GM12878 (cell line): ENCODE data around the gene PPP1R27. TPM values are rescaled to one million over a fixed set of nuclear protein-coding genes. Genes with fewer than 3 reads are reported as not detected.

Source experiments
- ATAC-seq: fragments of 200-7000 bp; cut with Tn5 transposase; 3 replicates; pipeline ENCODE4 v1.9.1; 2020; ENCODE audit warnings: mild to moderate bottlenecking, moderate library complexity
- BruUV-seq: library from RNA; stranded (reverse); fragments of 400-500 nt; replicated peaks from 2 replicates; lab custom pipeline; 2021; lab: Mats Ljungman, UMichigan
- CTCF ChIA-PET: fragments of 300-600 bp; sonication (Branson Sonifier 250); formaldehyde crosslinking; extraction: SDS; loops from one replicate; lab custom pipeline; 2021; ENCODE audit warnings: inconsistent platforms; lab: Yijun Ruan, JAX
- POLR2A ChIA-PET: fragments of 350-600 bp; formaldehyde crosslinking; extraction: SDS; loops from one replicate; lab custom pipeline; 2021; ENCODE audit warnings: inconsistent platforms; lab: Charles Lee
- RAD21 ChIA-PET: fragments of 300-600 bp; sonication (Branson Sonifier 250); formaldehyde crosslinking; loops from one replicate; lab custom pipeline; 2023; ENCODE audit warnings: antibody characterized with exemption; ENCODE audit not compliant: unreplicated experiment; lab: Charles Lee
- SMC1A ChIA-PET: fragments of 300-600 bp; sonication (Branson Sonifier 250); formaldehyde crosslinking; loops from one replicate; lab custom pipeline; 2023; ENCODE audit not compliant: unreplicated experiment, uncharacterized antibody; lab: Charles Lee
- DNase-seq: peaks from one replicate; pipeline ENCODE4 v3.0.0-alpha.2; 2011; ENCODE audit warnings: low read depth, low spot score
- FAIRE-seq: peaks from 3 replicates; lab custom pipeline; 2011; peaks lifted over from hg19 to GRCh38; lab: Jason Lieb, UNC
- H2AFZ ChIP-seq: 2 replicates; pipeline ENCODE4 v1.6.0; 2011; ENCODE audit warnings: low read depth, low read length, control low read depth; ENCODE audit not compliant: control insufficient read depth
- H3K27ac ChIP-seq: 2 replicates; pipeline ENCODE4 v1.5.1; 2011; ENCODE audit warnings: control low read depth; ENCODE audit not compliant: control insufficient read depth, insufficient read depth
- H3K27me3 ChIP-seq, 2 experiments: replicated peaks in 1 of 2; 2 replicates each; pipeline versions ENCODE4 v1.6.0 to v1.6.1; 2011; ENCODE audit warnings: low read length in 1 of 2; ENCODE audit not compliant: control insufficient read depth in 2 of 2, insufficient read depth in 2 of 2
- H3K36me3 ChIP-seq, 2 experiments: 2 replicates each; pipeline ENCODE4 v1.5.1; 2011; ENCODE audit warnings: low read length in 1 of 2; ENCODE audit not compliant: control insufficient read depth in 2 of 2, insufficient read depth in 2 of 2
- H3K4me1 ChIP-seq: 2 replicates; pipeline ENCODE4 v1.6.1; 2011; ENCODE audit warnings: mild to moderate bottlenecking, low read length, moderate library complexity, mixed read lengths; ENCODE audit not compliant: control insufficient read depth, insufficient read depth
- H3K4me2 ChIP-seq: 2 replicates; pipeline ENCODE4 v1.6.0; 2011; ENCODE audit warnings: control low read depth; ENCODE audit not compliant: control insufficient read depth, insufficient read depth
- H3K4me3 ChIP-seq: fragments of 200-600 bp; sonication (generic); 2 replicates; pipeline ENCODE4 v1.5.1; 2016
- H3K79me2 ChIP-seq: 2 replicates; pipeline ENCODE4 v1.6.0; 2011; ENCODE audit warnings: low read length; ENCODE audit not compliant: control insufficient read depth, insufficient read depth
- H3K9ac ChIP-seq: 2 replicates; pipeline ENCODE4 v1.8.0; 2011; ENCODE audit warnings: low read length, control low read depth, mixed read lengths; ENCODE audit not compliant: control insufficient read depth, insufficient read depth
- H3K9me3 ChIP-seq: replicated peaks from 3 replicates; pipeline ENCODE4 v1.5.1; 2011; ENCODE audit warnings: mild to moderate bottlenecking, low read length; ENCODE audit not compliant: control insufficient read depth, insufficient read depth
- H4K20me1 ChIP-seq: 2 replicates; pipeline ENCODE4 v1.6.0; 2011; ENCODE audit not compliant: control insufficient read depth, insufficient read depth
- CEBPB ChIP-seq, 2 experiments: fragments of 150-350 bp in 1 of 2; IDR thresholded peaks; 2 replicates each; pipeline ENCODE4 v1.6.1; 2012 to 2014; ENCODE audit warnings: low read depth in 2 of 2, low read length in 2 of 2, borderline replicate concordance in 1 of 2, inconsistent platforms in 1 of 2
- CUX1 ChIP-seq: IDR thresholded peaks from 2 replicates; pipeline ENCODE4 v1.6.1; 2012; ENCODE audit warnings: improper control_type of control experiment, low read depth, low read length; ENCODE audit not compliant: insufficient replicate concordance
- FOS ChIP-seq: IDR thresholded peaks from 3 replicates; pipeline ENCODE4 v1.6.1; 2011; ENCODE audit warnings: borderline replicate concordance; ENCODE audit not compliant: insufficient read length; ENCODE audit errors: extremely low read depth
- IRF3 ChIP-seq: fragments of 450-650 bp; IDR thresholded peaks from 2 replicates; pipeline ENCODE4 v1.6.1; 2014; ENCODE audit warnings: mild to moderate bottlenecking
- KAT2A ChIP-seq: conservative IDR thresholded peaks from 2 replicates; pipeline ENCODE4 v1.6.1; 2011; ENCODE audit warnings: low read depth, low read length; ENCODE audit not compliant: control insufficient read depth
- MYC ChIP-seq: IDR thresholded peaks from 2 replicates; pipeline ENCODE4 v1.6.1; 2011; ENCODE audit warnings: mild to moderate bottlenecking, low read length, moderate library complexity, inconsistent platforms; ENCODE audit not compliant: insufficient read depth, insufficient replicate concordance, insufficient read length, severe bottlenecking
- NRF1 ChIP-seq: conservative IDR thresholded peaks from 2 replicates; pipeline ENCODE4 v1.6.1; 2011; ENCODE audit warnings: mild to moderate bottlenecking, low read depth, low read length, improper control_type of control experiment
- PAX8 ChIP-seq: fragments of 450-650 bp; IDR thresholded peaks from 2 replicates; pipeline ENCODE4 v1.6.1; 2017; ENCODE audit warnings: mild to moderate bottlenecking, moderate library complexity
- RCOR1 ChIP-seq: conservative IDR thresholded peaks from 2 replicates; pipeline ENCODE4 v1.6.1; 2012; ENCODE audit warnings: low read depth, low read length, improper control_type of control experiment
- WGBS: methylation state at CpG from one replicate; pipeline ENCODE4 v1.1.6; 2016; ENCODE audit warnings: low lambda C conversion rate; ENCODE audit not compliant: insufficient replicate concordance, insufficient coverage; ENCODE audit errors: missing lambda C conversion rate; 5-methylcytosine and 5-hydroxymethylcytosine counted together
- in situ Hi-C: fragments of 300-500 bp; cut with MboI; formaldehyde crosslinking; loops from 9 replicates; pipeline ENCODE4 v1.14.3; 2018; ENCODE audit warnings: mixed read lengths
- intact Hi-C: fragments of 100-400 bp; cut with micrococcal nuclease; formaldehyde crosslinking; loops from one replicate; pipeline ENCODE4 v1.14.2; 2022; ENCODE audit not compliant: unreplicated experiment
- polyA plus RNA-seq, 11 experiments: library from polyadenylated mRNA; depleted of rRNA in 4 of 11; unstranded in 6 of 11; stranded (reverse) in 5 of 11; fragments of >200 nt; fragmentation: Nextera tagmentation in 4 of 11; fragmentation: Illumina TruSeq in 1 of 11; extraction: Ambion mirVana in 4 of 11; extraction: Trizol in 1 of 11; gene quantifications; 1 replicate in 1 of 11; 2 replicates in 10 of 11; pipeline versions ENCODE4 v1.2.1 to v1.2.3, GENCODE V29; 2011 to 2016; ENCODE audit warnings: inconsistent platforms in 2 of 11, missing spikeins in 2 of 11, low read depth in 1 of 11
- total RNA-seq, 4 experiments: library from RNA; depleted of rRNA in 3 of 4; stranded (reverse); fragments of >200 nt in 3 of 4; fragmentation: Illumina TruSeq in 1 of 4; extraction: Trizol in 1 of 4; gene quantifications; 2 replicates each; pipeline versions ENCODE4 v1.2.1 to v1.2.3, GENCODE V29; 2013 to 2021

PPP1R27 gene
- total and polyA plus RNA-seq, 10 of the 15 experiments (the other 5 are each of a cell fraction or from before 2014, with no cell fraction given), result 0.17 to 1.6 (median 0.49) TPM; not detected in 3

GRCh38 chr17:81806461-81807209, 28.2 kb downstream of the PPP1R27 start (continued):
- TF ChIP-seq CUX1, result no peak

- Histone ChIP-seq H3K27me3 (peaks cover 1 to 4% of the 10 kb centered on the region in 2 experiments; a peak in 1 of 4 replicates), H3K27ac (no peak overlapping the region), H3K4me3 (no peak overlapping the region), H3K9ac (no peak overlapping the region), H2AFZ (no peak overlapping the region), H3K79me2 (no peaks in the 10 kb centered on the region), H3K4me1 (no peaks in the 10 kb centered on the region), H4K20me1 (no peaks in the 10 kb centered on the region), H3K4me2 (no peak overlapping the region), H3K9me3 (no peaks in the 10 kb centered on the region), H3K36me3 (no peaks in the 10 kb centered on the region)
- FAIRE-seq (no peak), ATAC-seq (no peak), DNase-seq (no peak)
- BruUV-seq, result no TSS peak
- ChIA-PET RAD21 (no interaction called here), CTCF (no interaction called here), SMC1A (no interaction called here), POLR2A (no interaction called here)
- WGBS, result 26% methylated on average over 18 of the region's 18 CpGs
- intact Hi-C loops, result no loop called here
- in situ Hi-C loops, result no loop called here
- TF ChIP-seq RCOR1, result no peak
- TF ChIP-seq MYC, result no peak
- no peak for TF ChIP-seq NRF1
- TF ChIP-seq IRF3, result no peak
- no peak for TF ChIP-seq CEBPB (IDR thresholded peaks at IDR 0.05; ENCODE audit: borderline replicate concordance in 1 of 2, low read depth in 2 of 2, low read length in 2 of 2)
- no peak for TF ChIP-seq FOS
- no peak for TF ChIP-seq PAX8
- TF ChIP-seq KAT2A, result no peak
Measured at GRCh38 chr17:81805707-81806460, 29.0 kb downstream of the PPP1R27 start.
